ENCODE results near the gene HSPBAP1.

Gene HSPBAP1, protein sequence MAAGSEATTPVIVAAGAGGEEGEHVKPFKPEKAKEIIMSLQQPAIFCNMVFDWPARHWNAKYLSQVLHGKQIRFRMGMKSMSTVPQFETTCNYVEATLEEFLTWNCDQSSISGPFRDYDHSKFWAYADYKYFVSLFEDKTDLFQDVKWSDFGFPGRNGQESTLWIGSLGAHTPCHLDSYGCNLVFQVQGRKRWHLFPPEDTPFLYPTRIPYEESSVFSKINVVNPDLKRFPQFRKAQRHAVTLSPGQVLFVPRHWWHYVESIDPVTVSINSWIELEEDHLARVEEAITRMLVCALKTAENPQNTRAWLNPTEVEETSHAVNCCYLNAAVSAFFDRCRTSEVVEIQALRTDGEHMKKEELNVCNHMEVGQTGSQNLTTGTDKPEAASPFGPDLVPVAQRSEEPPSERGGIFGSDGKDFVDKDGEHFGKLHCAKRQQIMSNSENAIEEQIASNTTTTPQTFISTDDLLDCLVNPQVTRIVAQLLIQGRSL

DNA sequence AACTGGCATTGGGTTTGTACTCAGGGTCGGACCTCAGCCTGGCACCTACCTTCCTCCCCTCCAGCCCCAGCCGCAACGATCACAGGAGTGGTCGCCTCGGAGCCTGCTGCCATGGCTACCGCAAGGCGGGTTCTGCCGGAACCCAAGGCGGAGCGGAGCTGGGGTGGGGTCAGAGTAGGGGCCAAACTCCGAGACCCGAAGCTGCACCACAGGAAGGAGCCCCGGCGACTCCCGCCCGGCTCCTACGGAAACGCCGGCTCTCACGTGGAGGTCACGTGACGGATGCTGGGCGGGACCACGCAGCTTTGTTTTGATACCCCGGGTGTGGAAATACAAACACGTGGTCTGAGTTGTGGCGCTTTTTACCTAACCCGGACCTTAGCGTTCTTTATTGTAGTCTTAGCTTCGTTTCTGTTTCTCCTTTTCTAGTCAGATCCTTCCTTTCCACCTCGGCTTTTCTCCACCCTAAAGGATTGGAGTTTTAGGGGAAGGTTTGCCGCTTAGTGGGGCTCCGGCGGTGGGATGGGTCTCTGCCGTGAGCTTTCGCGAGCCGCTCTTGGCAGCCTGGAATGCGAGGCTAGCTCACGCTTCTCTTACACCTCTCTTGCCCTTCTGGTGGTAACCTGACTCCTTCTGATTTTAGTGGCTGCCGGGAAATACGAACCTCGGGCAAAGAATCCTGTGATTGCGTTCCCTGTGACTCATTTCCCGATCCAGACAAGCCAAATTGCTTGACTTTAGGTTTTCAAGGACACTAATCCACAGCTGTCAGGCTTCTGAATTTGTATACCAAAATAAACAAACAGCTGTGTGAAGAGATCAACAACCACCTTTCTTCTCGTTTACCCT, at the start of gene HSPBAP1:
Gene HSPBAP1, minus strand, starts transcription at position 264 of the 849 bp plus-strand sequence. Its CDS starts 151 bp downstream, at position 113.
- DNase-seq (ENCODE audit: low read depth in 2 of 2), result peak; percentile 83 to 88

DNA sequence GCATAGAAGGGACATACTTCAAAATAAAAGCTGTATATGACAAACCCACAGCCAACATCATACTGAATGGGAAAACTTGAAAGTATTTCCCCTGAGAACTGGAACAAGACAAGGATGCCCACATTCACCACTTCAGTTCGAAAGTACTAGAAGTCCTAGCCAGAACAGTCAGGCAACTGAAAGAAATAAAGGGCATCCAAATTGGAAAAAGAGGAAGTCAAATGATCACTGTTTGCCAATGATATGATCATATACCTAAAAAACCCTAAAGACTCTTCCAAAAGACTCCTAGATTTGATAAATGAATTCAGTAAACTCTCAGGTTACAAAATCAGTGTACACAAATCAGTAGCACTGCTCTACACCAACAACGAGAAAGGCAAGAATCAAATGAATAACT, 42.0 kb upstream of the HSPBAP1 start:
- no peak for DNase-seq (ENCODE audit: low read depth in 2 of 2)

DNA sequence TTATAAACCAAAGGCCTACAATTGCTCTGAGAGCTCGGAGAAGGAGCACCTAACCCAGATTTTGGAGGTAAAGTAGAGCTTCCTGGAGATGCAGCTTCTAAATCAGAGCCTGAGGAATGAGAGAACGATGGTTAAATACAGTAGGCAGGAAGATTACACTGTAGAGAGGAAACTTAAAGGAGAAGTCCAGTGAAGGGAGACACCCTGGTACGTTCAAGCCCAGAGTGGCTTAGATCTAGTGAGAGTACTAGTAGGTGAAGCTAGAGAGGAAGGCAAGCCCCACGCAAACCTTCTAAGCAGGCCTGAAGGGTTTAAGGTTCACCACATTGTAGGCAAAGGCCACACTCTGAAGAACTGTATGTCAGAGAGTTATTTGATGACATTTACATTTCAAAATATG, 34.6 kb upstream of the HSPBAP1 start:
- DNase-seq (ENCODE audit: low read depth in 2 of 2), result no peak

DNA sequence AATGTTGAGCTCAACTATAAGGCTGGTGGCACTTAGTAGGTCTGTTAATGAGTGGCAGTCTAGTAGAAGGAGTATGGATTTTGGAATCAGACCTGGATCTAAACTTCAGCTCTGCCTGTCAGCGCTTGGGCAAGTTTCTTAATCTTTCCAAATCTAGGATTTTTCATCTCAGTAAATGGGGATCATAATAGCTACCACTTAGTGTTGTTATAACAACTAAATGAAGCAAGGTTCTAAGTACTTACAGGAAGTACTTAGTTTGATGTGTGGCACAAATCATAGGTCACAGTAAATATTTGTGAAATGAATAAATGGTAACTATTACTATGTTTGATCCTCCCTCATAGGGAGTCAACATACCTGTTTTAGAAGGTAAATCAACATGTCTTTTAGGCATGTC, 32.6 kb upstream of the HSPBAP1 start:
- no peak for DNase-seq (ENCODE audit: low read depth in 2 of 2)

DNA sequence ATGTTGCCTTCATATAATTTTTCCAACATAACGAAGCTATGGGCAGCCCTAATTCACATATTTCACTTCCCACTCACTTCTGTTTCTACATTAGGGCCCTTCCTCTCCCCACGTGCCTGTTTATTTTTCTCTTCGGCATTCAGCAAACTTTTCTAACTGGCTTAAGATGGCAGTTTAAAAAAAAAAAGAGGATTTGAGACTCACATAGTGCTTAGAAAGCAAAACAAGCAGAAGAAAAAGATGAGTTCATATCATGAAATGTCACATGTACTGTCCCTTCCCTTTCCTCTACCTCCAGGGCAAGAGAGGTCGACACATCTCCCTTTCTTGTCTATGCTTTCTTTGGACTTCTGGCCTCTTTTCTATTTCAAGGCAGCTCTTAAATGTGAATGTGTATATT, 31.8 kb upstream of the HSPBAP1 start:
- no peak for DNase-seq (ENCODE audit: low read depth in 2 of 2)

DNA sequence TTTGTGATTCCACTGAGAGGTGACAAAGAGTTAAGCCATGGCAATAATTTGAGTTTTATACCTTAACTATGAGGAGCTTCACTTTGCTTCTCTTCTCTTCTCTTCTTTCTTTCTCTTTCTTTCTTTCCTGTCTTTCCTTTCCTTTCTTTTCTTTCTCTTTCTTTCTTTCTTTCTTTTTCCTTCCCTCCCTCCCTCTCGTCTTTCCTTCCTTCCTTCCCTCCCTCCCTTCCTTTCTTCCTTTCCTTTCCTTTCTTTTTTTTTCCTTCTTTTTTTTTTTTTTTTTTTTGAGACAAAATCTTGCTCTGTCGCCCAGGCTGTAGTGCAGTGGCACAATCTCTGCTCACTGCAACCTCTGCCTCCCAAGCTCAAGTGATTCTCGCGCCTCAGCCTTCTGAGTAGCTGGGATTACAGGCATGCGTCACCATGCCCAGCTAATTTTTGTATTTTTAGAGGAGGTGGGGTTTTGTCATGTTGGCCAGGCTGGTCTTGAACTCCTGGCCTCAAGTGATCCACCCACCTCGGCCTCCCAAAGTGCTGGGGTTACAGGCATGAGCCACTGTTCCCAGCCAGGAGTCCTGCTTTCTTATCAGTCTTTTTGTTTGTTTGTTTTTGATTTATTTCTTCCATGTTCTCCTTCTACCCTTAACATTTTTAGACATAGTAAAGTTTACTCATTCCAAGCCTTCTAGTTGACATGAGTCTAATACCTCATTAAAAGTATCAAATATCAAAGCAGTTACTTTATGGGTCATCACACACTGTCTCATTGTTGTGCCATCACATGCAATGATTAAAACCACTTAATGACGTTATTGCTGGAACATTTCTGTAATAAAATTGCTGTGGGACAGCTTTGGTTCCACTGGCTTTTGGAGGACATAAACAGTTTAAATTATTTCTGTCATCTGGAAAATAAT, 31.1 kb upstream of the HSPBAP1 start:
- no peak for DNase-seq (ENCODE audit: low read depth in 2 of 2)

DNA sequence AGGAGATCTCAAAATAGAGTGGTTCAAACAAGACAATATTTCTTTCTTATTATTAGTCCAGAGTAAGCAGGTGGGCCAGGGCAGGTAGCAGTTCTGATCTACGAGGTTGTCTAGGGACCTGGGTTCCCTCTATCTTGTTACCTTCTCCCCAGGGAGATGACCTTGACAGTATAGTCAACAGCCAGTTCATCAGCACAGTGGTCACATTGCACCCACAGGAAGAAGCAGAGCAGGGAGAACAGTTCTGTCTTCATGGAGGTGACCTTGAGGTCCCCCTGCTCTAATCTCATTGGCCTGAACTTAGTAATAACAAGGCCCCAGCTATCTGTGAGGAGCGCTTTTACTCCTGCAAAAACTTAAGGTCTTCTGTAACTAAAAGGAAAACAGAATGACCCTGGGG, 23.0 kb upstream of the HSPBAP1 start:
- DNase-seq (ENCODE audit: low read depth in 2 of 2), result no peak

DNA sequence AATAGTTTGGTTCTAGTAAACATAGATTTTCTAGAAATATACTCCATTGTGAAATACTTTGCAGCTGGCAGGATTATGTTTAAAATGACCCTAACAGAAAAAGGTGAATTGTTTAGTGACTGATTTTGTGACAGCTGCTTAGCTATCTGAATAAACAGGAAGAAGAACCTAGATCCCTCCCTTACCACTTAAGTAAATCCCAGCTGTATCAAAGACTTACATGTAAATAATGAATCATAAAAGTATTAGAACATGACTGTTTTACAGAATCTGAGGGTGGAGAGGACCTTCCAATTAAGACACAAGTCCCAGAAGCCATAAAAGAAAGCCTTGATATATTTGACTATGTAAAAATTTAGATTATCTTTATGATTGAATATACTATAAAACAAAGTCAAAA, 17.1 kb upstream of the HSPBAP1 start:
- DNase-seq (ENCODE audit: low read depth in 2 of 2), result no peak

DNA sequence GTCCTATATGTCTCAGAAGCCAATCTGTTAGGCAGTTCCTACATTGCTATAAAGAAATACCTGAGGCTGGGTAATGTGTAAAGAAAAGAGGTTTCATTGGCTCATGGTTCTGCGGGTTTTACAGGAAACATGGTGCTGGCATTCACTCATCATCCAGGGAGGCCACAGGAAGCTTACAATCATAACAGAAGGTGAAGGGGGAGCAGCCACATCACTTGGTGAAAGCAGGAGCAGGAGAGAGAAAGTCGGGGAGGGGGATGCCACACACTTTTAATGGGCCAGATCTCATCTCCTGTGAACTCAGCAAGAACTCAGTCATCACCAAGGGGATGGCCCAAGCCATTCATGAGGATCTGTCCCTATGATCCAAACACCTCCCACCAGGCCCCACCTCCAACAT, 10.3 kb upstream of the HSPBAP1 start:
- DNase-seq (ENCODE audit: low read depth in 2 of 2), result no peak

DNA sequence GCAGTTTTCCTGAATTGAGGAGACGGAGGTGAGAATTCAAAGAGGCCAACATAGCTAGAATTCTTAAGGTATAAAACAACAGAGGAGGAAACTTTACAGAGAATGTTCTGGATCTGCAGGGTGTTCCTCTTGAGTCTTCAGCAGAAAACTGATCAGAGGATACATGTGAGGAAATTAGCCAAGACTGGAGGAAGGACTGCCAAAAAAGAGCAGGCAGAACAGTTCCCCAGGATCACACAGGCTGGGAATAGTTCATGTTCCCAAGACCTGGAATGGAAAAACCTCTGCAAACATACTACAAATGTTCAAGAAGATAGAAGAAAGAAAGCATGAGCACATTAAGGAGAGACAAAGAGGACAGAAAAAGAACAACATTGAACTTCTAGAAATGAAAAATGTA, 8.7 kb upstream of the HSPBAP1 start:
- DNase-seq (ENCODE audit: low read depth in 2 of 2), result no peak

DNA sequence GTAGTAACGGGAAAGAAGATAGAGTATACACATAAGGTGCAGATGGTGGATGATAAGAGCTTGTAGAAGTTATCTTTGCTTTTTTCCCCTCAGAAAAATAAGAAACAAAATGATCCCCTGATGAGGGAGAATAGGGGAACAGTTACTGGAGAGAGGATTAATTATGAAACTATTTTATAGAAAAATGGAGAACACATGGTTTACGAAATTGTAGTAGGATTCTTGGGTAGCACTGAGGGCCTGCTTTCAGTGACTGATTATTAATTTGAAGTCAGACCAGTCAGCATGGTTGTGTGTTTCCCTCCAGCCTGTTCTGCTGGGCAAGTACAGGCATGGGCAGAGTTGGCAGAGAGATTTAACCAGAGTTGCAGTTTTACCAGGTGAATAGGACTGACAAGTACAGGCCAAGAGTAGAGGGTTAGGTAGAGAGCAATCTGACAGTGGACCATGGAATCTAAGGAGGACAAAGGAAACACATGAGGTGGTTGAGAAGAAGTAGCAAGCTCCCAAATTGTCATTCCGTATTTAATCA, 7.1 kb upstream of the HSPBAP1 start:
- no peak for DNase-seq (ENCODE audit: low read depth in 2 of 2)

DNA sequence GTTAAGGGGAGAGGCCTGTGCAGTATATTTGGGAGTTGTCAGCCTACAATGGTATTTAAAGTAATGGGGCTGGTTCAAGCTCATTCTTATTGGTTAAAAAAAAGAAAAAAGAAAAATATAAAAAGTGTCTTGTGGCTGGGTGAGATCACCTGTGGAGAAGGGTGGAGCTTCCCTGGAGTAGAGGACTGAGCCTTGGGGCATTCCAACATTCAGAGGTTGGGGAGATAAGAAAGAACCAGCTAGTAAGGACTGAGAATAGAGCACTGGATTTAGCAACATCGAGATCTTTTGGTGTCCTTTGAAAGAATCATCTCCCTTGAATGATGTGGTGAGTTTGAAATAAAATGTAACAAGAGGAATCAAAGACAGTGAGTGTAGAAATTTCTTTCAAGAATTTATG, 6.4 kb upstream of the HSPBAP1 start:
- no peak for DNase-seq (ENCODE audit: low read depth in 2 of 2)

DNA sequence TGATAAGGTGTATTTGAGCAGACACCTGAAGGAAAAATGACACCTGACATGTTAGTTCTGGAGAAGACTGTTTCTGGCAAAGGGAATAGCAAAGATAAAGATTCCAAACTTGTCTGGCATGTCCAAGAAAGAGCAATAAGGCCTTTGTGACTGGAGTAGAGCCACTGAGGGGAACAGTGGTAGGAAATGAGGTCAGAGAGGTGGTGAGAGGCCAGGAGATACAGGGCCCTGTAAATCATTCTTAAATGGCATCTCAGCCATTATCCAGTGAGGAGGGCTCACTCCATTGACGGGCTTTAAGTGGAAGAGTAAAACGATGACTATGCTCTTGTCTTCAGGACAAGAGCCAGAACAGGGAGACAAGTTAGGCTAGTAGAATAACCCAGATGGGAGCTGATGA, 5.7 kb upstream of the HSPBAP1 start:
- no peak for DNase-seq (ENCODE audit: low read depth in 2 of 2)

DNA sequence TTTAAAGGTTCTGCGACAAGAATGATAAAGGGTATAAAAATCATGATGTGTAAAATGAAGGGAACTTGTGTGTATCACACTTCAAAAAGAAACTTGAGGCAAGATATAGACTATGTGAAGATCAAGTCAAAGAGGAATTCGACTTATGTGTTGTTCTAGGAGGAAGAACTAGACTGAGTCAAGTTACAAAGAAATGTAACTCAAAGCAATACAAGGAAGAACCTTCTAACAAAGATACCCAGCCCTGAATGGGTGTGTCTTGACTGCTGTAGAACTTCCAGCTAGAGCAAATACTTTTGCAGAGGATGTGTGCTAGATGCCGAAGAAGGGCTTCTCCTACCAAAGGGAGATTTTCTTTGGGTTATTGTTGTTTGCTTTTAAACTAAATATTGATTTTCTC, 3.7 kb upstream of the HSPBAP1 start:
- no peak for DNase-seq (ENCODE audit: low read depth in 2 of 2)

DNA sequence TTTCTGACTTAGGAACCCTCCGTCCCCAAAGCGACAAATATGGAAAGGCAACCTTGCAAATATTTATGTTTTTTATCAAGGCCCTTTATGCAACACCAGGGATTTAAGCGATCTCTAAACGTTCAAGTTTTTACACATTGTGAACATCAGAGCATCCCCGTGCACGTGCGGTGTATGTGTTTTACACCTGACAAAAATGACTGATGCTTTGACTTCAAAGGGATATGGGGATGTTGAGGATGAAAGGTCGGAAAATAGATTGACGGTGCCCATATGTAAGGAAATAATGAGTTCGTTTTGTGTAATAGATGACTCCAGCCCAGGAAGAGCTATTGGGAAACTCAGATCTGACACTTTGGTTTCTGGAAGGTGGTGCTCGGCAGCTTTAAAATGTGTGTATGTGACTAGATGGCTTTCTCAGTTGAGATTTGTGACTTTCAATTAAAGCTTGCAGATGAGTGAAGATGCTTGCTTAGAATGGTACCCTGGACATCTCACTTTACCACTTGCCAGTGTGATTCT, 2.1 kb upstream of the HSPBAP1 start:
- DNase-seq (ENCODE audit: low read depth in 2 of 2), result no peak

DNA sequence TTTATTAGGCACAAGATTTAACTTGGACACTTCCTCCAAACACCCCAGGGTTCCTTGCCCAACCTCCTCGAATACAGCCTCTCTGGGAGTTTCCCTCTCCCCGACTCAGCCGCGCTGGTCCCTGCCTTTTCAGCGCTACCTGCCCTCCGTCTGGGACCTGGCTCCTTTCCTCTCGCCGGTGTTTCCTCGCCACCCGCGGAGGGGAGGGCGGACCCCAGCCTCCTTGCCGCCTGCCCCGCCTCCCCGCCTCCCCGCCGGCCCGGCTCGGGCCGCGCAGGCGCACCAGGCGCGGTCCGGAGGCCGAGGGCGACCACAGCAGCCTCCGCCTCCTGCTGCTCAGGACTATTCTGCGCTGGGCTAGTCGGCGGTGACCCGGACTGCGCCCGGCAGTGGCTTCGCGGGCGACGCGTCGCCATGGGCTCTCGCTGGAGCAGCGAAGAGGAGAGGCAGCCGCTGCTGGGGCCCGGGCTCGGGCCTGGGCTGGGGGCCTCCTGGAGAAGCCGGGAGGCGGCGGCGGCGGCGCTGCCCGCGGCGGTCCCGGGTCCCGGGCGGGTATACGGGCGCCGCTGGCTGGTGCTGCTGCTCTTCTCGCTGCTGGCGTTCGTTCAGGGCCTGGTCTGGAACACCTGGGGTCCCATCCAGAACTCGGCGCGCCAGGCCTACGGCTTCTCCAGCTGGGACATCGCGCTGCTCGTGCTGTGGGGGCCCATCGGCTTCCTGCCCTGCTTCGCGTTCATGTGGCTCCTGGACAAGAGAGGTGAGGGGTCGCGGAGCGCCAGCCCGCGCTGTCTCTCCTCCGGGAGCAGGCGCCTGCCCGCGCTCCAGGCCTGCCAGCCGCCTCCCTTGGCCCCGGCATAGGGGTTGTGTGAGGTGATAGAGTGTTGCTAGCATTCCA, 1.4 kb upstream of the HSPBAP1 start, which contains the start of gene SLC49A4:
Gene SLC49A4, plus strand, starts transcription at position 291 of the 895 bp plus-strand sequence. Its CDS starts 124 bp downstream, at position 415.
- peak; percentile 24 to 33 for DNase-seq (ENCODE audit: low read depth in 2 of 2)

DNA sequence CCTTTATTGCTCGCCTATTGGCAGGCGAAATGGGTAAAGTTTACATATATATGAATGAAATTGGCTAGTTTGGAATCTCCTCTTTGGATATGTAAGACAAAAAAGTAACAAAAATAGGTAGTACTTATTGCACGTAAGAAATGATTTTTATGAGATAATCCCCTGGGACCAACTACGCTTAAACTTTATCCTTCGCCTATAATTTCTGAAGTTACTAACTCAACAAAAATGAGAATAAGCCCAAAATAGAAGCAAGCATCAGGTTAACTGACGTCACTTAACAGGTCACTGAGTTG, 800 bp upstream of the HSPBAP1 start:
- no peak for DNase-seq (ENCODE audit: low read depth in 2 of 2)

DNA sequence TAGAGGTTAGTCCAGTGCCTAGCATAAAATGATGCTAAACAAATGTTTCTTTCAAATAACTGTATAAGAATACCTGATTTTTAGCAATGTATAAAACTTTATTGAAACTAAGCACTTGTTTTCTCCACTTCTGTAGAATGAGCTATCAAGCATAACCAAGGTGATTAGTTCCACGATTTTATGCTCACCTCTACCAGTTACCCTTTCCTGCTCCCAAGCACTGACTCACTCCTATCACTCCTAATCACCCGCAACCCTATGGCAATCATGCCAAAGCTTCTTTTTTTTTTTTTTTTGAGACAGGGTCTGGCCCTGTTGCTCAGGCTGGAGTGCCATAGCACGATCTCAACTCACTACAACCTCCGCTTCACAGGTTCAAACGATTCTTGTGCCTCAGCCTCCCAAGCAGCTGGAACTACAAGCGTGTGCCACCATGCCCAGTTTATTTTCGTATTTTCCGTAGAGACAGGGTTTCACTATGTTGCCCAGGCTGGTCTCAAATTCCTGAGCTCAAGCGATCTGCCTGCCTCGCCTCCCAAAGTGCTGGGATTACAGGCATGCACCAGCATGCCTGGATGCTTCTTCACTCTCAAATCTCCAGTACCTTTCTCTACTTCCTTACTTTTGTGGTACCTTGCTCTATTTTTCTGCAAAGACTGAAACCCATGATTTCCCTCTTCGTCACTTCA, 3.9 kb downstream of the HSPBAP1 start:
- DNase-seq (ENCODE audit: low read depth in 2 of 2), result no peak

DNA sequence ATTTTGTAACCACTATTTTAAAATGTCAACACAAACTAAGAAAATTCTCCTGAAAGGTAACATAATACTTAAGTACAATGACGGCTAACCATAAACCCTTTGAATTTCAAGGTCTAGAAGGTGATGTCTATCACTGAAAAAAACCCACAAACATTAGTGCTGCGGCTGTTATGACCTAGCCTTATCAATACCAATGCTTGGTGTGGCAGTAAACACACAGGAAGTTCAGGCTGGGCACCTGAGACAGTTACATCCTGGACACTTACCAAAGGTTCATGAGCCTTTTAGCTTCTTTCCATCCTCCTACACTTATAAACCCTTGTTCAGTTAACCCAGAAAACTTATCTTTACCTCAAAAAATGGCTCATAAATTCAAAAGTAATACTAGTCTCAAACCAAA, 5.8 kb downstream of the HSPBAP1 start:
- DNase-seq (ENCODE audit: low read depth in 2 of 2), result no peak

DNA sequence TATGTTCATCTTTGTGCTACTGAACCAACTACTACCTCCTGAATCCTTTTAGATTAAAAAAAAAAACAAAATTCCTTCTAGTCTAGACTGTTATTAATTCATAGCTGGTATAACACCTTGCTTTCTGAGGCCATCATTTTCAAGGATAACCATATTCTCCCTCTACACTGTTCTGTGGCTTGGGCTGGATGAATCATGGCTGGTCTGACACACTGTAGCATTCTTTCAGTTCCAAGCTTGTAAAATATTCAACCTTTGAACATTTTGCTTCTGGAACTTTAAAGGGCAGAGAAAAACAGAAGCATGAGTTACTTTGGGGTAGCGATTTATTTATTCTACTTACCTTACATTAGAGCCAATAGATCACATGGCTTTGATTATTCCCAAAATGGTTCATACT, 7.6 kb downstream of the HSPBAP1 start:
- no peak for DNase-seq (ENCODE audit: low read depth in 2 of 2)

All from activated CD8-positive, alpha-beta memory T cell treated with anti-CD3 and anti-CD28 coated beads for 4 hours (primary cell).